Suprapubic skin (tissue), 3 donors: ENCODE data around the gene LSG1.

Experiments used
- EP300 ChIP-seq: sonication (generic); formaldehyde crosslinking; IDR thresholded peaks from one replicate; pipeline ENCODE4 v1.6.1; 2017; ENCODE audit warnings: antibody characterized with exemption
- POLR2A ChIP-seq, 2 donors: fragments of 450-650 bp; IDR thresholded peaks; one replicate each; pipeline ENCODE4 v1.6.1; 2017; ENCODE audit warnings: antibody characterized with exemption in 2 of 2, mild to moderate bottlenecking in 2 of 2, moderate library complexity in 2 of 2
- TF ChIP-seq, protein P1 (sequence below), 2 donors: fragments of 200-600 bp in 1 of 2; fragments of 450-650 bp in 1 of 2; sonication (generic) in 1 of 2; IDR thresholded peaks; one replicate each; pipeline ENCODE4 v1.5.1; 2016 to 2019; ENCODE audit warnings: antibody characterized with exemption in 2 of 2, mild to moderate bottlenecking in 1 of 2, moderate library complexity in 1 of 2

DNA sequence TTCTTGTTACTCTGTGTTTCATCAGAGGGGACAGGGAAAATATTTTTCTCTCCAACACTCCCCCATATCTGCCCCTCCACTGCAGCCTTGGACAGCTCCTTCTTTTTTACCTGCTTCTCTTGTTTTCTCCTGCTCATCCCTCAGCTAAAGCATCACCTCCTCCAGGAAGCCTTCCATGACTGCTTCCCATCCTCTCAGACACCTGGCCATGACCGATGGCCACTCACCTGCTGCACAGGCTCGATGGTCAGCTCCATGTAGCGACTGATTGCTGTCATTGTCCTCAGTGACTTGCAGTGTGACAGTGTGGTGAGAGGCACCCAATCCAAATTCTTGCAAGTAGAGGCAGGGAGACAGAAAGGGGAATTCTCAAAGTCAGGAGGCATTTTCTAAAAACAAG is 61.3 kb downstream of the LSG1 start:
- TF ChIP-seq, protein P1, sequence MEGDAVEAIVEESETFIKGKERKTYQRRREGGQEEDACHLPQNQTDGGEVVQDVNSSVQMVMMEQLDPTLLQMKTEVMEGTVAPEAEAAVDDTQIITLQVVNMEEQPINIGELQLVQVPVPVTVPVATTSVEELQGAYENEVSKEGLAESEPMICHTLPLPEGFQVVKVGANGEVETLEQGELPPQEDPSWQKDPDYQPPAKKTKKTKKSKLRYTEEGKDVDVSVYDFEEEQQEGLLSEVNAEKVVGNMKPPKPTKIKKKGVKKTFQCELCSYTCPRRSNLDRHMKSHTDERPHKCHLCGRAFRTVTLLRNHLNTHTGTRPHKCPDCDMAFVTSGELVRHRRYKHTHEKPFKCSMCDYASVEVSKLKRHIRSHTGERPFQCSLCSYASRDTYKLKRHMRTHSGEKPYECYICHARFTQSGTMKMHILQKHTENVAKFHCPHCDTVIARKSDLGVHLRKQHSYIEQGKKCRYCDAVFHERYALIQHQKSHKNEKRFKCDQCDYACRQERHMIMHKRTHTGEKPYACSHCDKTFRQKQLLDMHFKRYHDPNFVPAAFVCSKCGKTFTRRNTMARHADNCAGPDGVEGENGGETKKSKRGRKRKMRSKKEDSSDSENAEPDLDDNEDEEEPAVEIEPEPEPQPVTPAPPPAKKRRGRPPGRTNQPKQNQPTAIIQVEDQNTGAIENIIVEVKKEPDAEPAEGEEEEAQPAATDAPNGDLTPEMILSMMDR (IDR thresholded peaks at IDR 0.05) = no peak
- TF ChIP-seq POLR2A (IDR thresholded peaks at IDR 0.05) (no peak), EP300 (no peak)
